Endothelial cell (in vitro differentiated cells): Measurements from ENCODE around the gene TCOF1. TPM values are rescaled to one million over a fixed set of nuclear protein-coding genes. Genes with fewer than 3 reads are reported as not detected.

ENCODE experiments used
- DNase-seq: peaks from one replicate; pipeline ENCODE4 v3.0.0; 2021; ENCODE audit warnings: low spot score
- H3K27ac Mint-ChIP-seq: one replicate; pipeline ENCODE4 v1.8.0; 2021; ENCODE audit warnings: mixed read lengths, inconsistent platforms; ENCODE audit not compliant: unreplicated experiment
- H3K27me3 Mint-ChIP-seq: one replicate; pipeline ENCODE4 v1.8.0; 2021; ENCODE audit warnings: mild to moderate bottlenecking, moderate library complexity, mixed read lengths, inconsistent platforms; ENCODE audit not compliant: unreplicated experiment
- H3K36me3 Mint-ChIP-seq: one replicate; pipeline ENCODE4 v1.8.0; 2021; ENCODE audit warnings: mild to moderate bottlenecking, low read depth, mixed read lengths, inconsistent platforms; ENCODE audit not compliant: unreplicated experiment
- H3K4me1 Mint-ChIP-seq: one replicate; pipeline ENCODE4 v1.8.0; 2021; ENCODE audit warnings: mild to moderate bottlenecking, mixed read lengths, inconsistent platforms; ENCODE audit not compliant: unreplicated experiment
- H3K4me3 Mint-ChIP-seq: one replicate; pipeline ENCODE4 v1.8.0; 2021; ENCODE audit warnings: mild to moderate bottlenecking, mixed read lengths, inconsistent platforms; ENCODE audit not compliant: unreplicated experiment
- H3K9me3 Mint-ChIP-seq: one replicate; pipeline ENCODE4 v1.8.0; 2021; ENCODE audit warnings: mixed read lengths, inconsistent platforms; ENCODE audit not compliant: unreplicated experiment
- total RNA-seq: library from RNA; stranded (reverse); fragmentation: NEBNext Ultra II Directional; extraction: Animal tissue kit (Norgen Biotek cat#: 25700); gene quantifications from one replicate; pipeline ENCODE4 v1.2.1, GENCODE V29; 2021; ENCODE audit not compliant: unreplicated experiment
- TF ChIP-seq, protein P1 (sequence below): fragments of 200-600 bp; sonication (generic); IDR thresholded peaks from one replicate; pipeline ENCODE4 v1.5.0; 2021; ENCODE audit warnings: antibody characterized with exemption; ENCODE audit not compliant: unreplicated experiment

TCOF1 gene
- total RNA-seq, 1 donor from 2014 or later, result 41.5 TPM

DNA sequence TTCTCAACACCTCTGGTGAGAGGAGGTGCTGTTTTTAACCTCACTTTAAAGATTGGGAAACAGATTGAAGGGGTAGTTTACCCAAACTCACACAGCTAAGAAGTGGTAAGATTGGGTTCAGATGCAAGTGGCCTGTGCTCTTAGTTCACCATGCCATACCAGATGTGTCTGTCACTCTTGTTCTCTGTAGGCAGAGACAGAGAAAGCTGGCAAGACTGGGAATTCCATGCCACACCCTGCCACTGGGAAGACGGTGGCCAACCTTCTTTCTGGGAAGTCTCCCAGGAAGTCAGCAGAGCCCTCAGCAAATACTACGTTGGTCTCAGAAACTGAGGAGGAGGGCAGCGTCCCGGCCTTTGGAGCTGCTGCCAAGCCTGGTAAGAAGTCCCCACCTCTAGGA lies 11.0 kb downstream of the TCOF1 start:
- Mint-ChIP-seq H3K9me3 (no peaks in the 10 kb centered on the region), H3K4me3 (no peak overlapping the region), H3K27me3 (peaks cover 2% of the 10 kb centered on the region), H3K27ac (no peak overlapping the region), H3K36me3 (peaks cover 45% of the 10 kb centered on the region), H3K4me1 (no peaks in the 10 kb centered on the region)
- TF ChIP-seq, protein P1, sequence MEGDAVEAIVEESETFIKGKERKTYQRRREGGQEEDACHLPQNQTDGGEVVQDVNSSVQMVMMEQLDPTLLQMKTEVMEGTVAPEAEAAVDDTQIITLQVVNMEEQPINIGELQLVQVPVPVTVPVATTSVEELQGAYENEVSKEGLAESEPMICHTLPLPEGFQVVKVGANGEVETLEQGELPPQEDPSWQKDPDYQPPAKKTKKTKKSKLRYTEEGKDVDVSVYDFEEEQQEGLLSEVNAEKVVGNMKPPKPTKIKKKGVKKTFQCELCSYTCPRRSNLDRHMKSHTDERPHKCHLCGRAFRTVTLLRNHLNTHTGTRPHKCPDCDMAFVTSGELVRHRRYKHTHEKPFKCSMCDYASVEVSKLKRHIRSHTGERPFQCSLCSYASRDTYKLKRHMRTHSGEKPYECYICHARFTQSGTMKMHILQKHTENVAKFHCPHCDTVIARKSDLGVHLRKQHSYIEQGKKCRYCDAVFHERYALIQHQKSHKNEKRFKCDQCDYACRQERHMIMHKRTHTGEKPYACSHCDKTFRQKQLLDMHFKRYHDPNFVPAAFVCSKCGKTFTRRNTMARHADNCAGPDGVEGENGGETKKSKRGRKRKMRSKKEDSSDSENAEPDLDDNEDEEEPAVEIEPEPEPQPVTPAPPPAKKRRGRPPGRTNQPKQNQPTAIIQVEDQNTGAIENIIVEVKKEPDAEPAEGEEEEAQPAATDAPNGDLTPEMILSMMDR, result no peak
- no peak for DNase-seq

DNA sequence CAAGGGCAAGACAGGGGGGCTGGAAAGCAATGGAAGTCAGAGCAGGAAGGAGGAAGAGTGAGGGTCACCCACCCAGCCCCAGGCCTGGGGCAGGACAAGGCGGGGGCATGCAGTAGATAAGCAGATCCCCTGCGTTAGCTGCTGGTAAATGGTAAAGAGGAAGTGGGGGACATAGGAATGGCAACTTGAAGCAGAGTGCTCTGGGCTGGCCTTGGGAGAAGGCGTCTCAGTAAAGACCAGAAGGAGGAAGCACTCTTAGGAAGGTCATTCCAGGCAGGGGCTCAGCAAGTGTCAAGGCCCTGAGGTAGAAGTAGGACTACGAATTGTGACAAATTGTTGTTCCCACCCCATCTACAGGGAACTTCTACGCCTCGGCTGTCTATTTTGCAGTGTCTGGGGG lies 15.1 kb downstream of the TCOF1 start:
- H3K27ac Mint-ChIP-seq, result no peak overlapping the region
- TF ChIP-seq, protein P1, result no peak
- peaks cover 3% of the 10 kb centered on the region for H3K27me3 Mint-ChIP-seq
- no peak for DNase-seq
- no peaks in the 10 kb centered on the region for H3K9me3 Mint-ChIP-seq
- H3K4me3 Mint-ChIP-seq, result no peak overlapping the region
- H3K36me3 Mint-ChIP-seq, result peaks cover 53% of the 10 kb centered on the region
- no peaks in the 10 kb centered on the region for H3K4me1 Mint-ChIP-seq

DNA sequence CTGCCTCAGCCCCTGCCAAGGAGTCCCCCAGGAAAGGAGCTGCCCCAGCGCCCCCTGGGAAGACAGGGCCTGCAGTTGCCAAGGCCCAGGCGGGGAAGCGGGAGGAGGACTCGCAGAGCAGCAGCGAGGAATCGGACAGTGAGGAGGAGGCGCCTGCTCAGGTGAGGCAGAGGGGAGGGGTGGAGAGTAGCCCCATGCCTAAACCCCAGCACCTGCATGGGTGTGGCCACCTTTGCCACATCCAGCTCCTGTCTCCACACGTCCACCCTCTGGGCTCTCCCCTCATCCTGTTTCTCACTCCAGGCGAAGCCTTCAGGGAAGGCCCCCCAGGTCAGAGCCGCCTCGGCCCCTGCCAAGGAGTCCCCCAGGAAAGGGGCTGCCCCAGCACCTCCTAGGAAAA lies 17.2 kb downstream of the TCOF1 start:
- H3K4me1 Mint-ChIP-seq, result no peaks in the 10 kb centered on the region

DNA sequence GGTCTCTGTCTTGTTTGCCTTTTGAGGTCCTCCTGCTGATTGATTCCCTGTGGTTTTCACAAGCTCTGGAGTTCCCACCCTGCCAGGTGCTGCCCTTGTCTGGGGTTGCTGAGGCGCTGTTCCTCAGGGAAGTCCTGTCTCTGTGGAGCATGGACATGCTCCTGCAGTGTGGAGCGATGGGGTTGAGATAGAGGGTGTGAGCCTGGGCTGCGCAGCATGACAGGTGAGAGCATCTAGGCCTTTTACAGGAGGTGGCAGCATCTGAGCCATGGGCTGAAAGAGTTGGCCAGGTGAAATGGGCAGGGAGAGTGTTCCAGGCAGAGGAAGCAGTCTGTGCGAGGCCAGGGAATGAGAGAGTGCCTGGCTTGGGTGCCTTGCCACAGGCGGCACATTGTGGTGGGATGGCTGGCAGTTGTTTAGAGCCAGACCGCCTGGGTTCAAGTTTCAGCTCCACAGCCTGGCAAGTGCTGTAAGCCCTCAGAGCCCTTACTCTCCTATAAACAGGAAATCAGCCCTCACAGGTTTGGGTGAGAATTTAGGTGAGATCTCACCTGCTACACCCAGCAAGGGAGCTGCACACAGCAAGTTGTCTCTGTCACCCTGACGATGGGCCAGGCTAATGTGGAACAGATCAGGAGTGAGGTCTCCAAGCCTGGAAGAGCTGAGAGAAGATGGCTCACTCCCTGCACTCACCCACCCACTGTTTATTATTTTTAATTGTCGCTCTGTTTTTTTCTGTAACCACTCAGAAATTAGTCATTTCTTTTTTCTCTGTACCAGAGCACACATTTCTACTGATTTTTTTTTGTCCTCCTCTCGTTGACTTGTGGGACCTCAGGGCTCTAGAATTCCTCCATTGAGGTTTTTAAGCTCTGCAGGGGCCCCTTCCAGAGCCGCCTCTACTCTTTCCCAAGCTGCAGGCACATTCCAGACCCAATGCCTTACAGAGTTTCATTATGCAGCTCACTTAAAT lies 19.6 kb downstream of the TCOF1 start:
- no peaks in the 10 kb centered on the region for H3K9me3 Mint-ChIP-seq
- TF ChIP-seq, protein P1, result no peak
- H3K27me3 Mint-ChIP-seq, result peaks cover 3% of the 10 kb centered on the region
- H3K4me3 Mint-ChIP-seq, result peak overlapping the region; percentile 47
- peaks cover 61% of the 10 kb centered on the region for H3K36me3 Mint-ChIP-seq
- peak overlapping the region; percentile 5 for H3K27ac Mint-ChIP-seq
- no peak for DNase-seq
- H3K4me1 Mint-ChIP-seq, result no peaks in the 10 kb centered on the region

More for the DNA sequence above, 17.2 kb downstream of the TCOF1 start:
- no peak overlapping the region for H3K27ac Mint-ChIP-seq
- H3K36me3 Mint-ChIP-seq, result peaks cover 72% of the 10 kb centered on the region
- H3K9me3 Mint-ChIP-seq, result no peaks in the 10 kb centered on the region
- no peak overlapping the region for H3K4me3 Mint-ChIP-seq
- peaks cover 4% of the 10 kb centered on the region for H3K27me3 Mint-ChIP-seq
- TF ChIP-seq, protein P1, result no peak
- no peak for DNase-seq
